IMR-90 (cell line): ENCODE data around the gene TCTA. TPM values are rescaled to one million over a fixed set of nuclear protein-coding genes. Genes with fewer than 3 reads are reported as not detected.

Experiments used
- ATAC-seq: fragments of 200-7000 bp; cut with Tn5 transposase; 2 replicates; pipeline ENCODE4 v1.9.1; 2020; ENCODE audit warnings: low read depth, mild to moderate bottlenecking, moderate library complexity
- BruUV-seq: library from RNA; stranded (reverse); fragments of 400-500 nt; replicated peaks from 2 replicates; lab custom pipeline; 2021; lab: Mats Ljungman, UMichigan
- CTCF ChIA-PET: fragments of 300-600 bp; formaldehyde crosslinking; extraction: SDS; loops from one replicate; lab custom pipeline; 2021; ENCODE audit warnings: antibody characterized with exemption; lab: Yijun Ruan, JAX
- POLR2A ChIA-PET: fragments of 300-600 bp; sonication (Branson Sonifier 250); formaldehyde crosslinking; loops from one replicate; lab custom pipeline; 2022; ENCODE audit warnings: antibody characterized with exemption; ENCODE audit not compliant: unreplicated experiment; lab: Charles Lee
- DNase-seq: peaks from one replicate; pipeline ENCODE4 v3.0.0; 2013
- H2AFZ ChIP-seq: replicated peaks from 2 replicates; pipeline ENCODE3; 2013; ENCODE audit warnings: low read length, mild to moderate bottlenecking; ENCODE audit not compliant: poor library complexity
- H2AK5ac ChIP-seq: 2 replicates; pipeline ENCODE4 v1.6.1; 2013; ENCODE audit warnings: low read depth, low read length, inconsistent platforms
- H2AK9ac ChIP-seq: replicated peaks from 2 replicates; pipeline ENCODE3; 2013; ENCODE audit warnings: mild to moderate bottlenecking, low read depth, low read length, moderate library complexity; ENCODE audit not compliant: poor library complexity
- H2BK120ac ChIP-seq: 2 replicates; pipeline ENCODE4 v1.6.1; 2013; ENCODE audit warnings: low read depth, low read length, inconsistent platforms
- H2BK15ac ChIP-seq: 3 replicates; pipeline ENCODE4 v1.6.1; 2013; ENCODE audit warnings: low read depth, low read length, inconsistent platforms
- H2BK20ac ChIP-seq: 2 replicates; pipeline ENCODE4 v1.6.1; 2013; ENCODE audit warnings: low read depth, mild to moderate bottlenecking, inconsistent platforms, low read length, moderate library complexity
- H2BK5ac ChIP-seq: 2 replicates; pipeline ENCODE4 v1.6.1; 2013; ENCODE audit warnings: mild to moderate bottlenecking, low read depth, low read length, inconsistent platforms; ENCODE audit not compliant: poor library complexity, severe bottlenecking
- H3K14ac ChIP-seq: replicated peaks from 2 replicates; pipeline ENCODE4 v1.6.1; 2013; ENCODE audit warnings: low read depth, low read length, inconsistent platforms
- H3K18ac ChIP-seq: 2 replicates; pipeline ENCODE4 v1.6.1; 2013; ENCODE audit warnings: low read depth, low read length, control low read depth
- H3K23ac ChIP-seq: 2 replicates; pipeline ENCODE4 v1.6.1; 2013; ENCODE audit warnings: low read depth, low read length, inconsistent platforms
- H3K27ac ChIP-seq: 2 replicates; pipeline ENCODE4 v1.5.1; 2013; ENCODE audit warnings: mild to moderate bottlenecking, control low read depth, low read length; ENCODE audit not compliant: insufficient read depth
- H3K27me3 ChIP-seq: 2 replicates; pipeline ENCODE4 v1.6.1; 2013; ENCODE audit warnings: low read length; ENCODE audit not compliant: control insufficient read depth, insufficient read depth
- H3K36me3 ChIP-seq: 2 replicates; pipeline ENCODE4 v1.6.1; 2013; ENCODE audit warnings: low read length, mixed read lengths; ENCODE audit not compliant: control insufficient read depth, insufficient read depth
- H3K4ac ChIP-seq: 2 replicates; pipeline ENCODE4 v1.6.1; 2013; ENCODE audit warnings: low read depth, low read length, inconsistent platforms
- H3K4me1 ChIP-seq: 2 replicates; pipeline ENCODE4 v1.6.1; 2013; ENCODE audit warnings: low read length, mixed read lengths; ENCODE audit not compliant: control insufficient read depth, insufficient read depth
- H3K4me2 ChIP-seq: 2 replicates; pipeline ENCODE4 v1.6.1; 2013; ENCODE audit warnings: low read depth, mild to moderate bottlenecking, control low read depth, low read length, moderate library complexity
- H3K4me3 ChIP-seq: 2 replicates; pipeline ENCODE4 v1.5.1; 2013; ENCODE audit warnings: low read depth, mild to moderate bottlenecking, control low read depth, low read length, moderate library complexity; ENCODE audit not compliant: insufficient read depth
- H3K56ac ChIP-seq: 2 replicates; pipeline ENCODE4 v1.6.1; 2013; ENCODE audit warnings: low read length, inconsistent platforms; ENCODE audit not compliant: insufficient read depth; ENCODE audit errors: extremely low read depth
- H3K79me1 ChIP-seq, 2 experiments: 2 replicates each; pipeline ENCODE4 v1.6.1; 2013; ENCODE audit warnings: low read length in 2 of 2, inconsistent platforms in 1 of 2, low read depth in 1 of 2
- H3K9ac ChIP-seq: 2 replicates; pipeline ENCODE4 v1.6.1; 2013; ENCODE audit warnings: low read depth, low read length, control low read depth
- H3K9me1 ChIP-seq: 2 replicates; pipeline ENCODE4 v1.6.1; 2013; ENCODE audit warnings: low read length, inconsistent platforms; ENCODE audit not compliant: insufficient read depth
- H3K9me3 ChIP-seq: 2 replicates; pipeline ENCODE4 v1.6.1; 2013; ENCODE audit warnings: low read length; ENCODE audit not compliant: control insufficient read depth, insufficient read depth
- H4K20me1 ChIP-seq: 2 replicates; pipeline ENCODE4 v1.6.1; 2013; ENCODE audit warnings: low read length, inconsistent platforms; ENCODE audit not compliant: insufficient read depth
- H4K5ac ChIP-seq: 2 replicates; pipeline ENCODE4 v1.6.1; 2013; ENCODE audit warnings: mild to moderate bottlenecking, low read depth, low read length, control low read depth
- H4K8ac ChIP-seq, 2 experiments: 2 replicates each; pipeline ENCODE4 v1.6.1; 2013; ENCODE audit warnings: low read depth in 2 of 2, low read length in 2 of 2, control low read depth in 1 of 2, inconsistent platforms in 1 of 2
- H4K91ac ChIP-seq: 2 replicates; pipeline ENCODE4 v1.6.1; 2013; ENCODE audit warnings: low read depth, low read length, inconsistent platforms; ENCODE audit not compliant: insufficient read depth
- BHLHE40 ChIP-seq: fragments of 150-350 bp; IDR thresholded peaks from 2 replicates; pipeline ENCODE4 v1.6.1; 2016; ENCODE audit warnings: mild to moderate bottlenecking, low read depth, low read length
- CHD1 ChIP-seq: IDR thresholded peaks from 2 replicates; pipeline ENCODE4 v1.6.1; 2012; ENCODE audit warnings: low read depth, low read length, improper control_type of control experiment
- FOS ChIP-seq: fragments of 150-350 bp; IDR thresholded peaks from 2 replicates; pipeline ENCODE4 v1.6.1; 2016; ENCODE audit warnings: low read depth, low read length
- MAFK ChIP-seq: IDR thresholded peaks from 2 replicates; pipeline ENCODE4 v1.6.1; 2012; ENCODE audit warnings: low read depth, low read length, improper control_type of control experiment
- NFE2L2 ChIP-seq: fragments of 150-350 bp; IDR thresholded peaks from 2 replicates; pipeline ENCODE4 v1.6.1; 2016; ENCODE audit warnings: low read depth, mild to moderate bottlenecking, low read length
- POLR2A ChIP-seq: IDR thresholded peaks from 2 replicates; pipeline ENCODE4 v1.6.1; 2012; ENCODE audit warnings: mild to moderate bottlenecking, low read depth, low read length
- RCOR1 ChIP-seq: IDR thresholded peaks from 2 replicates; pipeline ENCODE4 v1.6.1; 2012; ENCODE audit warnings: mild to moderate bottlenecking, low read length, improper control_type of control experiment; ENCODE audit not compliant: insufficient replicate concordance
- RFX5 ChIP-seq: IDR thresholded peaks from 2 replicates; pipeline ENCODE4 v1.8.0; 2012; ENCODE audit warnings: low read depth, mild to moderate bottlenecking, low read length, moderate library complexity
- WGBS, 2 experiments: methylation state at CpG; one replicate each; pipeline versions ENCODE4 v1.1.5 to v1.1.7; 2013; ENCODE audit warnings: missing lambda C conversion rate in 2 of 2; ENCODE audit not compliant: insufficient read length in 1 of 2; ENCODE audit errors: extremely low coverage in 2 of 2; 5-methylcytosine and 5-hydroxymethylcytosine counted together
- dilution Hi-C: fragments of 300-500 bp; cut with HindIII; formaldehyde crosslinking; loops from one replicate; pipeline ENCODE4 v1.14.3; 2018; ENCODE audit warnings: low sequenced_read_pairs; ENCODE audit not compliant: unreplicated experiment
- in situ Hi-C: fragments of 300-500 bp; cut with MboI; formaldehyde crosslinking; loops from 3 replicates; pipeline ENCODE4 v1.14.3; 2019; ENCODE audit warnings: low sequenced_read_pairs, inconsistent platforms, mixed read lengths
- intact Hi-C: fragments of 100-400 bp; cut with micrococcal nuclease; formaldehyde crosslinking; loops from 2 replicates; pipeline ENCODE4 v1.10.0; 2022
- polyA plus RNA-seq, 3 experiments: library from polyadenylated mRNA; depleted of rRNA; stranded (reverse); fragments of >200 nt; gene quantifications; 2 replicates each; pipeline ENCODE4 v1.2.3, GENCODE V29; 2012; ENCODE audit warnings: low replicate concordance in 1 of 3
- total RNA-seq: library from RNA; depleted of rRNA; stranded (reverse); fragments of >200 nt; gene quantifications from 2 replicates; pipeline ENCODE4 v1.2.3, GENCODE V29; 2012
- TF ChIP-seq, protein P1 (sequence below): fragments of 150-350 bp; IDR thresholded peaks from 2 replicates; pipeline ENCODE4 v1.6.1; 2017; ENCODE audit warnings: mild to moderate bottlenecking, antibody characterized with exemption, low read length, low read depth
- TF ChIP-seq, protein P2 (sequence below): fragments of 150-350 bp; IDR thresholded peaks from 2 replicates; pipeline ENCODE4 v1.6.1; 2016; ENCODE audit warnings: low read depth, mild to moderate bottlenecking, low read length, moderate library complexity, borderline replicate concordance

Gene TCTA
- total and polyA plus RNA-seq, 2 of the 4 experiments (the other 2 are of a cell fraction), result 15.1 to 46.6 TPM

DNA sequence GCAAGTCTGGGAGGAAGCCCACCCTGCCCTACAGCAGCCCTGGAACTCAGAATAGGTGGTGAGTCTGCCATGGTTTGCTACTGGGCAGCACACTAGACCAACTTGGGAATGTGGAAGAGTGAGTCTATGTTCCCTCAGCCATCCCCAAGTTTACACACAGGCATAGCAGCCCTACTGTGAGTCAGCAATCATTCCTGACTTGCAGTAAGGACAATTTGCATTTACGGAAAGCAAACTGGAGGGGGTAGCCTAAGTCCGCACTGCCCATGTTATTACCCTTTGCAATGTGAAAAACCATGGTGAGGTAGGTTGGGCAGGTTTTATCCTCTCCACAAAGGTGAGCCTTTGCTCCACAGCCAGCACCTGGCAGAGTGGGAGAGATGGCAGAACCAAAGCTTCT, 4.6 kb downstream of the TCTA start:
- no peak overlapping the region for H2BK20ac ChIP-seq
- H3K14ac ChIP-seq, result no peak overlapping the region
- H3K56ac ChIP-seq, result no peak overlapping the region
- in situ Hi-C loops (no loop called here), dilution Hi-C loops (no loop called here), intact Hi-C loops (no loop called here)
- H3K36me3 ChIP-seq, result peaks cover 33% of the 10 kb centered on the region
- H3K23ac ChIP-seq, result no peak overlapping the region
- no peak overlapping the region for H4K8ac ChIP-seq
- no peak overlapping the region for H3K4me3 ChIP-seq
- no peak overlapping the region for H2AK9ac ChIP-seq
- no peak for DNase-seq
- ChIA-PET CTCF (interaction anchor here (0.6 kb wide), 1 partner anchor 83 kb away, joined by 4 read pairs; no protein-coding TSS in a partner anchor), POLR2A (no interaction called here)
- H3K4ac ChIP-seq, result no peak overlapping the region
- H3K4me1 ChIP-seq, result peaks cover 20% of the 10 kb centered on the region
- H3K27ac ChIP-seq, result no peak overlapping the region
- no peak overlapping the region for H3K4me2 ChIP-seq
- H4K20me1 ChIP-seq, result peaks cover 9% of the 10 kb centered on the region
- H2BK5ac ChIP-seq, result no peak overlapping the region
- no peak overlapping the region for H3K18ac ChIP-seq
- peaks cover 58% of the 10 kb centered on the region for H3K9me1 ChIP-seq
- no CpG with 5 or more reads among the region's 2 CpGs for WGBS, 2 experiments
- H2AFZ ChIP-seq, result no peak overlapping the region
- no peak overlapping the region for H3K9ac ChIP-seq
- H2AK5ac ChIP-seq, result peak overlapping the region; percentile 29; the same call in 1 of the 2 replicates
- no peak overlapping the region for H4K5ac ChIP-seq
- no TSS peak for BruUV-seq
- peaks cover 16 to 79% of the 10 kb centered on the region in 2 experiments; a peak in 3 of 4 replicates for H3K79me1 ChIP-seq
- no peaks in the 10 kb centered on the region for H3K27me3 ChIP-seq
- no peak overlapping the region for H2BK15ac ChIP-seq
- TF ChIP-seq BHLHE40 (no peak), POLR2A (no peak), RCOR1 (no peak), MAFK (no peak), CHD1 (no peak), RFX5 (no peak), FOS (no peak), NFE2L2 (no peak)
- TF ChIP-seq, protein P1, sequence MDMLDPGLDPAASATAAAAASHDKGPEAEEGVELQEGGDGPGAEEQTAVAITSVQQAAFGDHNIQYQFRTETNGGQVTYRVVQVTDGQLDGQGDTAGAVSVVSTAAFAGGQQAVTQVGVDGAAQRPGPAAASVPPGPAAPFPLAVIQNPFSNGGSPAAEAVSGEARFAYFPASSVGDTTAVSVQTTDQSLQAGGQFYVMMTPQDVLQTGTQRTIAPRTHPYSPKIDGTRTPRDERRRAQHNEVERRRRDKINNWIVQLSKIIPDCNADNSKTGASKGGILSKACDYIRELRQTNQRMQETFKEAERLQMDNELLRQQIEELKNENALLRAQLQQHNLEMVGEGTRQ, result no peak
- TF ChIP-seq, protein P2, sequence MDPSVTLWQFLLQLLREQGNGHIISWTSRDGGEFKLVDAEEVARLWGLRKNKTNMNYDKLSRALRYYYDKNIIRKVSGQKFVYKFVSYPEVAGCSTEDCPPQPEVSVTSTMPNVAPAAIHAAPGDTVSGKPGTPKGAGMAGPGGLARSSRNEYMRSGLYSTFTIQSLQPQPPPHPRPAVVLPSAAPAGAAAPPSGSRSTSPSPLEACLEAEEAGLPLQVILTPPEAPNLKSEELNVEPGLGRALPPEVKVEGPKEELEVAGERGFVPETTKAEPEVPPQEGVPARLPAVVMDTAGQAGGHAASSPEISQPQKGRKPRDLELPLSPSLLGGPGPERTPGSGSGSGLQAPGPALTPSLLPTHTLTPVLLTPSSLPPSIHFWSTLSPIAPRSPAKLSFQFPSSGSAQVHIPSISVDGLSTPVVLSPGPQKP, result no peak
- ATAC-seq, result no peak
- H3K9me3 ChIP-seq, result no peaks in the 10 kb centered on the region
- H2BK120ac ChIP-seq, result no peak overlapping the region
- H4K91ac ChIP-seq, result no peak overlapping the region
